ENCODE data around the gene SORCS2.

DNA sequence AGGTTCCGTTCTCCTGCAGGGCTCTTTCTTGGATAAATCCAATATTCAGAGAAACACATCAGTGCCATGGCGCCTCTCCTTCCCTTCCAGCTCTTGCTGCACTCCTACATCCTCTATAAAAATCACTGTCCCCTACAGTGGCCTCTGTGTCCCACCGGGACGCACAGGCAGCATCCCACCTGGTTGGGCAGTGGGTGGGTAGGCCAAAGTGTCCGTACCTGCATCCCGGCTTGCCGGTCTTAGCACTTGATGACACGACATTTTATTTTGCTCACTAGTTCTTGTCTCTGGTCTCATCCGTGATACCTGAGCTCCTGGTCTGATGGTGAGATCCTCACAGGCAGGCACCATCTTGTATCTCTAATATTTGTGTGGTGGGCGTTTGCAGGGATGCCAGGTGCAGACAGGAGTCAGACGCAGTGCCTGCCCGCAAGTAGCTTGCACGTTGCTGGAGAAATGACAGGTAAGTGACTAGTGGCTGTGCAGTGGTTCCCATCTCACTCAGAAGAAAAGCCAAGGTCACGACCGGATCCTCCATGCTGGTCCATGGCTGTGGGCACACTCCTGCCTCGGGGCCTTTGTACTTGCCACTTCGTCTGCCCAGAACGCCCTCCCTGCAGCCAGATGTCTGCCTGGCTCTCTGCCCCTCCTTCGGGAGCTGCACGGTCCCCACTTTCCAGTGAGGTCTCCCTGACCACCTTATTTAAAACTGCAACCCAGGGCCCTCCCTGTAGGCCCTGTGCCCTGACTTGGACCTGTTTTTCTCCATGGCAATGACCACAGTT is 109.7 kb downstream of the SORCS2 start:
- TF ChIP-seq CTCF (IDR thresholded peaks at IDR 0.05; ENCODE audit: low read depth, low read length) (no peak), EZH2phosphoT487 (IDR thresholded peaks at IDR 0.05; ENCODE audit: low read depth) (no peak)
